Adrenal gland (tissue), 5 donors: ENCODE measurements around the gene CST8.

ENCODE experiments used
- POLR2A ChIP-seq, 2 donors: fragments of 450-650 bp; IDR thresholded peaks; one replicate each; pipeline ENCODE4 v1.6.1; 2017; ENCODE audit warnings: antibody characterized with exemption in 2 of 2, mild to moderate bottlenecking in 2 of 2, moderate library complexity in 1 of 2
- TF ChIP-seq, protein P1 (sequence below), 6 experiments: fragments of 450-650 bp in 4 of 6; fragments of 200-600 bp in 2 of 6; sonication (generic) in 1 of 6; IDR thresholded peaks; 1 replicate in 5 of 6; 2 replicates in 1 of 6; pipeline versions ENCODE4 v1.5.1 to v1.8.0; 2016 to 2021; ENCODE audit warnings: antibody characterized with exemption in 6 of 6, mild to moderate bottlenecking in 2 of 6, moderate library complexity in 1 of 6
- donor health status: DM: no; HTN: no; CAD: no.

DNA sequence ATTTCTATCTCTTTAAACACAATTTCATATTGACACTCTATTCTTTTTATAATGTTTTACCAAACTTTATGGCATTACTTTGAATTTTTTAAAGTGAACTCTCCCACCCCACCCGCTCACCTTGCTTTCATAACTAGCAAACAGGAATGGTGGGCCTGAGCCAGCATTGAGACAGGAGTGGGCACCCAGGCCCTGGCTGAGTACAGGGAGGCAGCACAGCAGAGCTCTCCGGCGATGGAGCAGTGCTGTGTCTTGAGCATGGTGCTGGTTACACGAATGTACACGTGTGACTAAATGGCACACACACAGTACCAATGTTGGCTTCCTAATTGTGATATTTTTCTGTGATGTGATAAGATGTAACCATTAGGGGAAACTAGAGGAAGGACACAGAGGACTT, 42.8 kb upstream of the CST8 start:
- TF ChIP-seq, protein P1, sequence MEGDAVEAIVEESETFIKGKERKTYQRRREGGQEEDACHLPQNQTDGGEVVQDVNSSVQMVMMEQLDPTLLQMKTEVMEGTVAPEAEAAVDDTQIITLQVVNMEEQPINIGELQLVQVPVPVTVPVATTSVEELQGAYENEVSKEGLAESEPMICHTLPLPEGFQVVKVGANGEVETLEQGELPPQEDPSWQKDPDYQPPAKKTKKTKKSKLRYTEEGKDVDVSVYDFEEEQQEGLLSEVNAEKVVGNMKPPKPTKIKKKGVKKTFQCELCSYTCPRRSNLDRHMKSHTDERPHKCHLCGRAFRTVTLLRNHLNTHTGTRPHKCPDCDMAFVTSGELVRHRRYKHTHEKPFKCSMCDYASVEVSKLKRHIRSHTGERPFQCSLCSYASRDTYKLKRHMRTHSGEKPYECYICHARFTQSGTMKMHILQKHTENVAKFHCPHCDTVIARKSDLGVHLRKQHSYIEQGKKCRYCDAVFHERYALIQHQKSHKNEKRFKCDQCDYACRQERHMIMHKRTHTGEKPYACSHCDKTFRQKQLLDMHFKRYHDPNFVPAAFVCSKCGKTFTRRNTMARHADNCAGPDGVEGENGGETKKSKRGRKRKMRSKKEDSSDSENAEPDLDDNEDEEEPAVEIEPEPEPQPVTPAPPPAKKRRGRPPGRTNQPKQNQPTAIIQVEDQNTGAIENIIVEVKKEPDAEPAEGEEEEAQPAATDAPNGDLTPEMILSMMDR (IDR thresholded peaks at IDR 0.05), result no peak
- no peak for TF ChIP-seq POLR2A (IDR thresholded peaks at IDR 0.05)
